ENCODE measurements around the gene BCL7A. TPM values are rescaled to one million over a fixed set of nuclear protein-coding genes. Genes with fewer than 3 reads are reported as not detected.
"Not testable (repeated sequence)": the region's sequence is repeated elsewhere in the genome, so short reads cannot be mapped to it uniquely, and the experiment has no call there.

Gene BCL7A
- total RNA-seq, 1 experiment from 2014 or later, result 6.3 TPM

- Histone ChIP-seq H2AFZ (no peak overlapping the region), H3K9me3 (ENCODE audit: insufficient read depth, low read depth) (no peaks in the 10 kb centered on the region), H3K79me2 (ENCODE audit: low read depth) (peaks cover 85% of the 10 kb centered on the region), H4K20me1 (ENCODE audit: insufficient read depth) (peaks cover 6% of the 10 kb centered on the region; the same call in 1 of the 2 replicates), H3F3A (ENCODE audit: insufficient read depth, low read depth) (peaks cover 21% of the 10 kb centered on the region), H3K4me1 (replicated peaks; ENCODE audit: insufficient read depth) (peaks cover 12% of the 10 kb centered on the region), H3K27me3 (ENCODE audit: insufficient read depth, low read depth) (no peaks in the 10 kb centered on the region), H3K27ac (no peak overlapping the region), H3K9me2 (ENCODE audit: insufficient read depth) (no peaks in the 10 kb centered on the region), H3K4me3 (no peak overlapping the region), H3K4me2 (no peak overlapping the region), H3K36me3 (ENCODE audit: low read depth) (no peaks in the 10 kb centered on the region)
- BruUV-seq (replicated peaks), result no TSS peak
- ChIA-PET POLR2A (ENCODE audit: unreplicated experiment) (no interaction called here), CTCF (no interaction called here)
- intact Hi-C loops (cut with micrococcal nuclease; ENCODE audit: unreplicated experiment), result no loop called here
- no peak for DNase-seq
- TF ChIP-seq EZH2 (IDR thresholded peaks at IDR 0.05; ENCODE audit: low read depth) (no peak), CTCF (conservative IDR thresholded peaks at IDR 0.05) (no peak)
Measured at GRCh38 chr12:122104844-122105243, 83.2 kb downstream of the BCL7A start.

GRCh38 chr12:122105496-122105895 is 83.8 kb downstream of the BCL7A start:
- H3K4me3 ChIP-seq; BruUV-seq (replicated peaks); H3K9me2 ChIP-seq (ENCODE audit: insufficient read depth); CTCF ChIA-PET; intact Hi-C loops (cut with micrococcal nuclease; ENCODE audit: unreplicated experiment); H3K27me3 ChIP-seq (ENCODE audit: insufficient read depth, low read depth); POLR2A ChIA-PET (ENCODE audit: unreplicated experiment); DNase-seq; H2AFZ ChIP-seq; H3K36me3 ChIP-seq (ENCODE audit: low read depth); H3K9me3 ChIP-seq (ENCODE audit: insufficient read depth, low read depth); H3K4me2 ChIP-seq; H3K4me1 ChIP-seq (replicated peaks; ENCODE audit: insufficient read depth); H4K20me1 ChIP-seq (ENCODE audit: insufficient read depth); H3K27ac ChIP-seq: not testable (repeated sequence)
- H3F3A ChIP-seq (ENCODE audit: insufficient read depth, low read depth), result peaks cover 21% of the 10 kb centered on the region
- H3K79me2 ChIP-seq (ENCODE audit: low read depth), result peaks cover 85% of the 10 kb centered on the region

GRCh38 chr12:122106843-122107242 is 85.2 kb downstream of the BCL7A start:
- CTCF ChIA-PET, result interaction anchor here (0.8 kb wide), 1 partner anchor 1088 kb away, joined by 5 read pairs; no protein-coding TSS in a partner anchor
- H3K9me2 ChIP-seq (ENCODE audit: insufficient read depth), result no peaks in the 10 kb centered on the region
- peaks cover 27% of the 10 kb centered on the region for H3F3A ChIP-seq (ENCODE audit: insufficient read depth, low read depth)
- intact Hi-C loops (cut with micrococcal nuclease; ENCODE audit: unreplicated experiment), result no loop called here
- POLR2A ChIA-PET (ENCODE audit: unreplicated experiment), result interaction anchor here (0.7 kb wide), 1 partner anchor 8 kb away, joined by 3 read pairs; no protein-coding TSS in a partner anchor
- H3K36me3 ChIP-seq (ENCODE audit: low read depth), result no peaks in the 10 kb centered on the region
- DNase-seq, result no peak
- H3K79me2 ChIP-seq (ENCODE audit: low read depth), result peaks cover 78% of the 10 kb centered on the region
- no peaks in the 10 kb centered on the region for H3K27me3 ChIP-seq (ENCODE audit: insufficient read depth, low read depth)
- H2AFZ ChIP-seq, result no peak overlapping the region
- no peak overlapping the region for H3K27ac ChIP-seq
- TF ChIP-seq EZH2 (IDR thresholded peaks at IDR 0.05; ENCODE audit: low read depth), result no peak
- TF ChIP-seq CTCF (conservative IDR thresholded peaks at IDR 0.05), result no peak
- H3K9me3 ChIP-seq (ENCODE audit: insufficient read depth, low read depth), result no peaks in the 10 kb centered on the region
- H3K4me1 ChIP-seq (replicated peaks; ENCODE audit: insufficient read depth), result peaks cover 17% of the 10 kb centered on the region
- no TSS peak for BruUV-seq (replicated peaks)
- H3K4me2 ChIP-seq, result no peak overlapping the region
- H4K20me1 ChIP-seq (ENCODE audit: insufficient read depth), result peaks cover 6% of the 10 kb centered on the region
- no peak overlapping the region for H3K4me3 ChIP-seq

- ChIA-PET CTCF (no interaction called here), POLR2A (ENCODE audit: unreplicated experiment) (interaction anchor here (0.6 to 0.7 kb wide), 2 partner anchors 9 to 12 kb away, joined by 3 read pairs; no protein-coding TSS in a partner anchor)
- H4K20me1 ChIP-seq (ENCODE audit: insufficient read depth), result peaks cover 9% of the 10 kb centered on the region
- DNase-seq, result no peak
- peaks cover 21% of the 10 kb centered on the region for H3K4me1 ChIP-seq (replicated peaks; ENCODE audit: insufficient read depth)
- no peaks in the 10 kb centered on the region for H3K9me3 ChIP-seq (ENCODE audit: insufficient read depth, low read depth)
- peak overlapping the region; percentile 16; the same call in 1 of the 2 replicates for H3K27ac ChIP-seq
- no peak overlapping the region for H3K4me2 ChIP-seq
- BruUV-seq (replicated peaks), result no TSS peak
- H3K36me3 ChIP-seq (ENCODE audit: low read depth), result no peaks in the 10 kb centered on the region
- intact Hi-C loops (cut with micrococcal nuclease; ENCODE audit: unreplicated experiment), result no loop called here
- H3K4me3 ChIP-seq, result no peak overlapping the region
- H3K27me3 ChIP-seq (ENCODE audit: insufficient read depth, low read depth), result no peaks in the 10 kb centered on the region
- H2AFZ ChIP-seq, result no peak overlapping the region
- peaks cover 30% of the 10 kb centered on the region for H3F3A ChIP-seq (ENCODE audit: insufficient read depth, low read depth)
- H3K9me2 ChIP-seq (ENCODE audit: insufficient read depth), result no peaks in the 10 kb centered on the region
- TF ChIP-seq CTCF (conservative IDR thresholded peaks at IDR 0.05), result no peak
- TF ChIP-seq EZH2 (IDR thresholded peaks at IDR 0.05; ENCODE audit: low read depth), result no peak
- H3K79me2 ChIP-seq (ENCODE audit: low read depth), result peaks cover 80% of the 10 kb centered on the region
Measured at GRCh38 chr12:122107261-122107660, 85.6 kb downstream of the BCL7A start.

All from PC-9 (cell line).